ENCODE measurements around the gene RIPOR2. TPM values are rescaled to one million over a fixed set of nuclear protein-coding genes. Genes with fewer than 3 reads are reported as not detected.

RIPOR2 gene
- total and polyA plus RNA-seq, 2 experiments from 2014 or later, result 3.2 to 3.3 TPM

GRCh38 chr6:24963887-24964570, 28.3 kb upstream of the RIPOR2 start:
- H3K4me3 ChIP-seq, result no peak overlapping the region
- no peaks in the 10 kb centered on the region for H3K36me3 ChIP-seq (ENCODE audit: low read depth)
- DNase-seq, result no peak
- WGBS, 2 experiments (ENCODE audit: low coverage in 1 of 2, low lambda C conversion rate in 2 of 2, missing lambda C conversion rate in 2 of 2), result 86 to 87% methylated on average over 6 of the region's 6 CpGs
- no peaks in the 10 kb centered on the region for H3K27me3 ChIP-seq (replicated peaks; ENCODE audit: insufficient read depth)
- H2AFZ ChIP-seq, result no peak overlapping the region
- H3F3A ChIP-seq (ENCODE audit: insufficient read depth), result no peaks in the 10 kb centered on the region
- H3K9me2 ChIP-seq (ENCODE audit: insufficient read depth), result no peaks in the 10 kb centered on the region
- TF ChIP-seq EZH2phosphoT487 (IDR thresholded peaks at IDR 0.05; ENCODE audit: insufficient read depth, low read depth) (no peak), EZH2 (IDR thresholded peaks at IDR 0.05; ENCODE audit: insufficient read depth, poor library complexity, severe bottlenecking) (no peak)
- H3K9ac ChIP-seq, result no peak overlapping the region
- in situ Hi-C loops (cut with MboI), result no loop called here
- no peaks in the 10 kb centered on the region for H3K9me3 ChIP-seq (ENCODE audit: low read depth)
- H3K4me2 ChIP-seq (ENCODE audit: unreplicated experiment), result no peak overlapping the region
- H3K79me2 ChIP-seq (ENCODE audit: insufficient read depth), result no peaks in the 10 kb centered on the region
- peaks cover 6% of the 10 kb centered on the region for H3K4me1 ChIP-seq (ENCODE audit: insufficient read depth)
- H4K20me1 ChIP-seq (ENCODE audit: insufficient read depth), result no peaks in the 10 kb centered on the region
- H3K27ac ChIP-seq, result no peak overlapping the region

DNA sequence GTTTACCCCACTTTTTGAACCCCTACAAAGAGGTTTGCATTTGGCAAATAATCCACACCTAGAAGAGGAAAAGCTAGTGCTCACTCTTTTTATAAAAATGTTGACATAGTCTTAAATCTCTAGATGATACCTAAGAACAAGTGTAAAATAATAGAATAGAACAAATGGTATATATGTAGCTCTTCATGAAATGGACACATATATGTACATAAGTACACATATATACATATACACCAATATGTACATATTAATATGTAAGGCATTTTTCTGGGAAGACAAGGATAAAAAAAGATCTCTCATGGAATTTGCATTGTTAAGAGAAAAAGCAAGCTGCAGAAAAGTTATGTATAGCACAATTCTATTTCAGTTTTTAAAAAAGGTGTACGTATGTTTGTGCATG, 27.6 kb upstream of the RIPOR2 start:
- Histone ChIP-seq H3K4me3 (no peak overlapping the region), H3K4me2 (ENCODE audit: unreplicated experiment) (no peak overlapping the region), H3K9me3 (ENCODE audit: low read depth) (no peaks in the 10 kb centered on the region), H3K4me1 (ENCODE audit: insufficient read depth) (peaks cover 6% of the 10 kb centered on the region), H4K20me1 (ENCODE audit: insufficient read depth) (no peaks in the 10 kb centered on the region), H3K9ac (no peak overlapping the region), H3K27me3 (replicated peaks; ENCODE audit: insufficient read depth) (no peaks in the 10 kb centered on the region), H3K9me2 (ENCODE audit: insufficient read depth) (no peaks in the 10 kb centered on the region), H3K36me3 (ENCODE audit: low read depth) (no peaks in the 10 kb centered on the region), H3F3A (ENCODE audit: insufficient read depth) (no peaks in the 10 kb centered on the region), H2AFZ (no peak overlapping the region), H3K27ac (no peak overlapping the region), H3K79me2 (ENCODE audit: insufficient read depth) (no peaks in the 10 kb centered on the region)
- in situ Hi-C loops (cut with MboI), result no loop called here
- DNase-seq, result no peak
- WGBS, 2 experiments (ENCODE audit: low coverage in 1 of 2, low lambda C conversion rate in 2 of 2, missing lambda C conversion rate in 2 of 2), result 53 to 58% methylated on average over 1 of the region's 1 CpG
- TF ChIP-seq EZH2 (IDR thresholded peaks at IDR 0.05; ENCODE audit: insufficient read depth, poor library complexity, severe bottlenecking) (no peak), EZH2phosphoT487 (IDR thresholded peaks at IDR 0.05; ENCODE audit: insufficient read depth, low read depth) (no peak)

GRCh38 chr6:24961852-24962251, 26.1 kb upstream of the RIPOR2 start:
- Histone ChIP-seq H3K36me3 (ENCODE audit: low read depth) (no peaks in the 10 kb centered on the region), H3K4me1 (ENCODE audit: insufficient read depth) (peaks cover 6% of the 10 kb centered on the region), H3K4me3 (no peak overlapping the region), H3K4me2 (ENCODE audit: unreplicated experiment) (no peak overlapping the region), H2AFZ (no peak overlapping the region), H3K27ac (no peak overlapping the region), H3F3A (ENCODE audit: insufficient read depth) (no peaks in the 10 kb centered on the region), H3K9ac (no peak overlapping the region), H4K20me1 (ENCODE audit: insufficient read depth) (no peaks in the 10 kb centered on the region), H3K27me3 (replicated peaks; ENCODE audit: insufficient read depth) (no peaks in the 10 kb centered on the region), H3K79me2 (ENCODE audit: insufficient read depth) (no peaks in the 10 kb centered on the region), H3K9me2 (ENCODE audit: insufficient read depth) (no peaks in the 10 kb centered on the region), H3K9me3 (ENCODE audit: low read depth) (no peaks in the 10 kb centered on the region)
- in situ Hi-C loops (cut with MboI), result no loop called here
- 52 to 56% methylated on average over 5 of the region's 5 CpGs for WGBS, 2 experiments (ENCODE audit: low coverage in 1 of 2, low lambda C conversion rate in 2 of 2, missing lambda C conversion rate in 2 of 2)
- no peak for DNase-seq
- no peak for TF ChIP-seq EZH2 (IDR thresholded peaks at IDR 0.05; ENCODE audit: insufficient read depth, poor library complexity, severe bottlenecking)
- TF ChIP-seq EZH2phosphoT487 (IDR thresholded peaks at IDR 0.05; ENCODE audit: insufficient read depth, low read depth), result no peak

DNA sequence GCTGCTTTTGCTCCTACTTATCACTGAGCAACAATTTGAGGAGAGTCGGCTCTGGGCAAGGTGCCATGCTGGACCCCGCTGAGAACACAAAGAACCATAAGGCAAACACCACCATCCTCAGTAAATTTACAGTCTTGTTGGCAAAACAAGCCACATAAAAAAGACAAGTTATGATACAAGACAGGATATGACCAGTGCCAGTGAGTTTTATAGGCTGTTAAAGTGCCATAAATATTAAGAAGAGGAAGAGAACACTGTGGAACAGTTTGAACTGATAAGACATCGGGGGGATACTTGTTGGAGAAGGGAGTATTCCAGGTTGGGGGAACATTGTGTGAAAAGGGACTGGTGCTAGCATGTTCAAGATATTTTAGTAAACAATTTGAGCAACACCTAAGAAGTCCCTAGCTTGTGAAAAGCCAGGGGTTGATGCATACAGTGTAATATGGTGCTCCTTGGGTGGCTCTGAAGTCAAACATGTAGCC, 25.3 kb upstream of the RIPOR2 start:
- Histone ChIP-seq H3K4me2 (ENCODE audit: unreplicated experiment) (no peak overlapping the region), H3K36me3 (ENCODE audit: low read depth) (no peaks in the 10 kb centered on the region), H3F3A (ENCODE audit: insufficient read depth) (no peaks in the 10 kb centered on the region), H3K9me3 (ENCODE audit: low read depth) (no peaks in the 10 kb centered on the region), H3K27me3 (replicated peaks; ENCODE audit: insufficient read depth) (no peaks in the 10 kb centered on the region), H4K20me1 (ENCODE audit: insufficient read depth) (no peaks in the 10 kb centered on the region), H3K4me1 (ENCODE audit: insufficient read depth) (no peaks in the 10 kb centered on the region), H3K79me2 (ENCODE audit: insufficient read depth) (no peaks in the 10 kb centered on the region), H3K4me3 (no peak overlapping the region), H3K9me2 (ENCODE audit: insufficient read depth) (no peaks in the 10 kb centered on the region), H2AFZ (no peak overlapping the region), H3K27ac (no peak overlapping the region), H3K9ac (no peak overlapping the region)
- TF ChIP-seq EZH2 (IDR thresholded peaks at IDR 0.05; ENCODE audit: insufficient read depth, poor library complexity, severe bottlenecking), result no peak
- no peak for TF ChIP-seq EZH2phosphoT487 (IDR thresholded peaks at IDR 0.05; ENCODE audit: insufficient read depth, low read depth)
- in situ Hi-C loops (cut with MboI), result no loop called here
- no peak for DNase-seq
- 52% methylated on average over 3 of the region's 3 CpGs for WGBS, 2 experiments (ENCODE audit: low coverage in 1 of 2, low lambda C conversion rate in 2 of 2, missing lambda C conversion rate in 2 of 2)

All from GM23248 (cell line).